Gastrocnemius medialis (tissue), 4 donors: ENCODE measurements around the gene MPC1L. TPM values are rescaled to one million over a fixed set of nuclear protein-coding genes. Genes with fewer than 3 reads are reported as not detected.

ENCODE experiments used
- ATAC-seq, 2 donors: fragments of 150-250 bp; one replicate each; pipeline ENCODE4 v1.9.1; 2016
- DNase-seq, 2 donors: peaks; one replicate each; pipeline ENCODE4 v3.0.0-alpha.2; 2019
- H3K27ac ChIP-seq, 4 donors: fragments of 200-600 bp; sonication (generic); 1 replicate in 1 of 4; 2 replicates in 3 of 4; pipeline ENCODE4 v1.5.1; 2016 to 2018; ENCODE audit warnings: mild to moderate bottlenecking in 2 of 4, moderate library complexity in 1 of 4
- H3K27me3 ChIP-seq, 3 donors: fragments of 200-600 bp; sonication (generic) in 2 of 3; 1 replicate in 1 of 3; 2 replicates in 2 of 3; pipeline versions ENCODE4 v1.5.1 to v1.6.0; 2016 to 2019; ENCODE audit warnings: mild to moderate bottlenecking in 1 of 3, moderate library complexity in 1 of 3
- H3K36me3 ChIP-seq, 2 donors: fragments of 200-600 bp; sonication (generic) in 1 of 2; one replicate each; pipeline ENCODE4 v1.5.1; 2017 to 2018
- H3K4me1 ChIP-seq, 2 donors: fragments of 200-600 bp; sonication (generic) in 1 of 2; one replicate each; pipeline ENCODE4 v1.5.1; 2016 to 2017; ENCODE audit warnings: mild to moderate bottlenecking in 2 of 2
- H3K4me3 ChIP-seq, 4 donors: fragments of 200-600 bp; sonication (generic) in 3 of 4; 1 replicate in 1 of 4; 2 replicates in 3 of 4; pipeline ENCODE4 v1.5.1; 2016 to 2019; ENCODE audit warnings: mild to moderate bottlenecking in 2 of 4
- H3K9me3 ChIP-seq, 3 donors: fragments of 200-600 bp; sonication (generic) in 2 of 3; 1 replicate in 1 of 3; 2 replicates in 2 of 3; pipeline ENCODE4 v1.5.1; 2016 to 2019
- POLR2A ChIP-seq, 2 donors: fragments of 450-650 bp; IDR thresholded peaks; one replicate each; pipeline ENCODE4 v1.6.1; 2017; ENCODE audit warnings: antibody characterized with exemption in 2 of 2, mild to moderate bottlenecking in 2 of 2, moderate library complexity in 2 of 2
- in situ Hi-C, 4 donors: fragments of 200-750 bp; cut with MboI; loops; one replicate each; pipeline versions ENCODE4 v1.15.0 to v1.8.0; 2017; ENCODE audit warnings: low sequenced_read_pairs in 4 of 4
- intact Hi-C: fragments of 100-400 bp; cut with DNase I; formaldehyde crosslinking; loops from one replicate; pipeline ENCODE4 v1.15.1; 2023; ENCODE audit warnings: low total_unique reads
- total RNA-seq, 4 donors: library from RNA; depleted of rRNA; stranded (reverse); fragments of >200 nt; gene quantifications; one replicate each; pipeline versions ENCODE4 v1.1.0 to v1.2.3, GENCODE V29; 2016
- TF ChIP-seq, protein P1 (sequence below), 5 experiments: fragments of 450-650 bp in 3 of 5; fragments of 200-600 bp in 2 of 5; sonication (generic) in 2 of 5; IDR thresholded peaks in 4 of 5; conservative IDR thresholded peaks in 1 of 5; 1 replicate in 4 of 5; 2 replicates in 1 of 5; pipeline ENCODE4 v1.5.1; 2016 to 2019; ENCODE audit warnings: antibody characterized with exemption in 5 of 5, mild to moderate bottlenecking in 3 of 5, moderate library complexity in 3 of 5

MPC1L gene
- total RNA-seq, 4 donors from 2014 or later, result not detected

DNA sequence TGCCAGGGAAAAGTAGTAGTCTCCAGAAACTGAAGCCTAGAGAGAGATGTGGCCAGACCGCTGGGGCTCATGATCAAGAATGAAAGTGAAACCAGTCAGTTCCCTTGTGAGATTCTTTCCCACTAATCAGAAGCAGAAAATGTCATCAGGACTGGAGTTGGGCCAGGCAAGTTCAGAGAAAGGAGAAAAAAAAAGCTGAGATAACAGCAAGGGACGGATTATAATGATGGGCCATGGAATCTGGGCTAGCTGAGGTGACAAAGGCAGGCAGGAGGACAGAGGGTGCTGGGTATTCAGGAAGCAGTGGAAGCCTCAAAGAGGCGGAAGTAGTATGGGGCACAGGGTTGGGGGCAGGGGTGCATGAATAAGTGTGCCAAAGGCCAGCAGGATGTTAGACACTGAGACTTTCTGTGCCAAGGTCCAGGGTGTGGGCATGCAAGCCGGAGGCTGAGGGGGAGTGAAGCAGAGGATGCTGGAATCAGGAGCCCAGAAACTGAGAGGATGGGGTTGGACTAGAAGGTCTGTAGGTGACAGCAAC is 21.7 kb downstream of the MPC1L start:
- in situ Hi-C loops, result loop anchor here in 1 of 4 donors (10.0 kb wide), 2 partner anchors 470 to 690 kb away; partner anchors contain the start of gene DDX3X
- H3K9me3 ChIP-seq, result no peaks in the 10 kb centered on the region
- H3K4me1 ChIP-seq, result peaks cover 17% of the 10 kb centered on the region in 2 donors
- H3K36me3 ChIP-seq, result no peaks in the 10 kb centered on the region
- peak overlapping the region; percentile 24 to 54 (median 34) for H3K4me3 ChIP-seq
- TF ChIP-seq POLR2A (IDR thresholded peaks at IDR 0.05), result no peak
- TF ChIP-seq, protein P1, sequence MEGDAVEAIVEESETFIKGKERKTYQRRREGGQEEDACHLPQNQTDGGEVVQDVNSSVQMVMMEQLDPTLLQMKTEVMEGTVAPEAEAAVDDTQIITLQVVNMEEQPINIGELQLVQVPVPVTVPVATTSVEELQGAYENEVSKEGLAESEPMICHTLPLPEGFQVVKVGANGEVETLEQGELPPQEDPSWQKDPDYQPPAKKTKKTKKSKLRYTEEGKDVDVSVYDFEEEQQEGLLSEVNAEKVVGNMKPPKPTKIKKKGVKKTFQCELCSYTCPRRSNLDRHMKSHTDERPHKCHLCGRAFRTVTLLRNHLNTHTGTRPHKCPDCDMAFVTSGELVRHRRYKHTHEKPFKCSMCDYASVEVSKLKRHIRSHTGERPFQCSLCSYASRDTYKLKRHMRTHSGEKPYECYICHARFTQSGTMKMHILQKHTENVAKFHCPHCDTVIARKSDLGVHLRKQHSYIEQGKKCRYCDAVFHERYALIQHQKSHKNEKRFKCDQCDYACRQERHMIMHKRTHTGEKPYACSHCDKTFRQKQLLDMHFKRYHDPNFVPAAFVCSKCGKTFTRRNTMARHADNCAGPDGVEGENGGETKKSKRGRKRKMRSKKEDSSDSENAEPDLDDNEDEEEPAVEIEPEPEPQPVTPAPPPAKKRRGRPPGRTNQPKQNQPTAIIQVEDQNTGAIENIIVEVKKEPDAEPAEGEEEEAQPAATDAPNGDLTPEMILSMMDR (IDR thresholded peaks at IDR 0.05 in 4 of 5, conservative IDR thresholded peaks at IDR 0.05 in 1 of 5), result no peak
- intact Hi-C loops, result loop anchor here (5.0 to 10.0 kb wide), 3 partner anchors 63 to 300 kb away; partner anchors contain the start of gene ATP6AP2
- DNase-seq (peak in 1 of 2 donors; percentile 24), ATAC-seq (peak in 1 of 2 donors; percentile 22)
- H3K27me3 ChIP-seq, result no peaks in the 10 kb centered on the region
- peak overlapping the region; percentile 59 to 80 (median 70) for H3K27ac ChIP-seq

DNA sequence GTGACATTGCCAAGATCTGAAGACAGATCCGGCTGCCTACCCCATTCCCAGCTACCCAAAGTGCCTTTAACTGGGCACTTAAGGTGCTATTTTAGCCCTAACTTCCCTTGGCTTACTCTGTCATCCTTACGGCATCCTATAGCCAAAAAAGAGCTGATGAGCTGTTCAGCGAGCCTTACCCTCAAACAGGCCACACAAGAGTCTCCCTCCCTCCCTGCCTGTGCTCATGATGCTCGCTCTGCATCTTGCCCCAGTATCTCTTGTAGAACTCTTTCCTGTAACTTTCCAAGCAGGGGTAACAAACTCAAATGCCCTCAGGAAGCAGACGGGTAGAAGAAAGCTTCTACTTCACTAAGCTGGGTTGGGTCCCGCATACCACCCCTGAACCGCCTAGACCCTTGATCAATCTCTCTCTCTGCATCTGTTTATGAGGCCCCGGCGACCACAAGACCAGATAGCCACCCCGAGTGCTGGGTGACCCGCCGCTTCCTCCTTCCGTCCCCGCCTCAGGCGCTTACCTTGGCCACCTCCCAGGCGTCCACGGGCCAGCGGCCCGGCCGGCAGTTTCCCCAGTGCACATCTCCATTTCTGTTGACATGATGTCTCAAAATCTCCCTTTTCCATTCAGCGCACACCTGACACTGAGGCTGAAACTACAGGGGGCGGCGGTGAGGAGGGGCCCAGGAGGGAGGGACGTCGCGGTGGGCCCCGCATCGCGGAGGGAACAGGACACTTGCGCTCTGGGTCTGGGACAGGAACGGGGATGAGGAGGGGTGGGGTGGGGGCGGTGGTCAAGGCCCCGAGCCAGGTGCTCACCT is 23.5 kb downstream of the MPC1L start:
- peak overlapping the region; percentile 67 to 75 (median 73) for H3K4me3 ChIP-seq
- DNase-seq (peak in 1 of 2 donors; percentile 46), ATAC-seq (peak; percentile 38 to 48)
- no peaks in the 10 kb centered on the region for H3K36me3 ChIP-seq
- intact Hi-C loops (loop anchor here (1.0 to 10.0 kb wide), 7 partner anchors 64 to 688 kb away; partner anchors contain the start of genes ATP6AP2, DDX3X and MED14), in situ Hi-C loops (loop anchor here in 1 of 4 donors (10.0 kb wide), 2 partner anchors 468 to 688 kb away; partner anchors contain the start of gene DDX3X)
- H3K27me3 ChIP-seq, result no peaks in the 10 kb centered on the region
- H3K27ac ChIP-seq, result peak overlapping the region; percentile 79 to 91 (median 84)
- TF ChIP-seq, protein P1 (IDR thresholded peaks at IDR 0.05 in 4 of 5, conservative IDR thresholded peaks at IDR 0.05 in 1 of 5), result no peak
- no peak for TF ChIP-seq POLR2A (IDR thresholded peaks at IDR 0.05)
- peaks cover 17% of the 10 kb centered on the region in 2 donors for H3K4me1 ChIP-seq
- H3K9me3 ChIP-seq, result no peaks in the 10 kb centered on the region

GRCh38 chrX:40647307-40648197 is 24.3 kb downstream of the MPC1L start, which contains the start of gene CXorf38:
TSS of gene CXorf38 (minus strand) at chrX:40647561. CDS start at chrX:40647520, 41 bp downstream.
- H3K27ac ChIP-seq, result peak within 1 kb of the TSS; percentile 79 to 91 (median 84)
- DNase-seq, result peak; percentile 72 to 89
- no peaks in the 10 kb centered on the region for H3K27me3 ChIP-seq
- peak; percentile 81 to 86 for ATAC-seq
- in situ Hi-C loops (loop anchor here in 1 of 4 donors (10.0 kb wide), 2 partner anchors 467 to 687 kb away; partner anchors contain the start of gene DDX3X), intact Hi-C loops (loop anchor here (1.0 to 10.0 kb wide), 7 partner anchors 65 to 687 kb away; partner anchors contain the start of genes ATP6AP2, DDX3X and MED14)
- H3K36me3 ChIP-seq, result no peaks in the 10 kb centered on the region
- H3K4me3 ChIP-seq, result peak within 1 kb of the TSS; percentile 67 to 75 (median 73)
- TF ChIP-seq POLR2A (IDR thresholded peaks at IDR 0.05), result peak; percentile 63 to 68
- TF ChIP-seq, protein P1 (IDR thresholded peaks at IDR 0.05 in 4 of 5, conservative IDR thresholded peaks at IDR 0.05 in 1 of 5), result no peak
- H3K9me3 ChIP-seq, result no peaks in the 10 kb centered on the region
- peaks cover 14 to 17% of the 10 kb centered on the region in 2 donors for H3K4me1 ChIP-seq
